Ishikawa (cell line): Measurements from ENCODE around the gene KRT77.
A peak's percentile ranks its signal among the peaks of the same experiment; 100 is the strongest.

Source experiments
- CEBPB ChIP-seq: IDR thresholded peaks from 2 replicates; pipeline ENCODE4 v1.6.1; 2012
- CREB1 ChIP-seq: IDR thresholded peaks from 2 replicates; pipeline ENCODE4 v1.6.1; 2012; ENCODE audit warnings: low read depth
- EGR1 ChIP-seq: IDR thresholded peaks from 2 replicates; pipeline ENCODE4 v1.6.1; 2012
- EP300 ChIP-seq: IDR thresholded peaks from 2 replicates; pipeline ENCODE4 v1.6.1; 2012; ENCODE audit warnings: borderline replicate concordance
- RAD21 ChIP-seq: IDR thresholded peaks from 2 replicates; pipeline ENCODE4 v1.6.1; 2012; ENCODE audit warnings: low read depth
- TAF1 ChIP-seq: IDR thresholded peaks from 2 replicates; pipeline ENCODE4 v1.6.1; 2012; ENCODE audit warnings: low read depth, mild to moderate bottlenecking
- YY1 ChIP-seq: IDR thresholded peaks from 2 replicates; pipeline ENCODE4 v1.6.1; 2012; ENCODE audit warnings: low read depth
- TF ChIP-seq, protein P1 (sequence below): IDR thresholded peaks from 2 replicates; pipeline ENCODE4 v1.6.1; 2012
- TF ChIP-seq, protein P2 (sequence below): IDR thresholded peaks from 2 replicates; pipeline ENCODE4 v1.6.1; 2012; ENCODE audit warnings: low read depth, mild to moderate bottlenecking
- TF ChIP-seq, protein P3 (sequence below): IDR thresholded peaks from 2 replicates; pipeline ENCODE4 v1.6.1; 2012

DNA sequence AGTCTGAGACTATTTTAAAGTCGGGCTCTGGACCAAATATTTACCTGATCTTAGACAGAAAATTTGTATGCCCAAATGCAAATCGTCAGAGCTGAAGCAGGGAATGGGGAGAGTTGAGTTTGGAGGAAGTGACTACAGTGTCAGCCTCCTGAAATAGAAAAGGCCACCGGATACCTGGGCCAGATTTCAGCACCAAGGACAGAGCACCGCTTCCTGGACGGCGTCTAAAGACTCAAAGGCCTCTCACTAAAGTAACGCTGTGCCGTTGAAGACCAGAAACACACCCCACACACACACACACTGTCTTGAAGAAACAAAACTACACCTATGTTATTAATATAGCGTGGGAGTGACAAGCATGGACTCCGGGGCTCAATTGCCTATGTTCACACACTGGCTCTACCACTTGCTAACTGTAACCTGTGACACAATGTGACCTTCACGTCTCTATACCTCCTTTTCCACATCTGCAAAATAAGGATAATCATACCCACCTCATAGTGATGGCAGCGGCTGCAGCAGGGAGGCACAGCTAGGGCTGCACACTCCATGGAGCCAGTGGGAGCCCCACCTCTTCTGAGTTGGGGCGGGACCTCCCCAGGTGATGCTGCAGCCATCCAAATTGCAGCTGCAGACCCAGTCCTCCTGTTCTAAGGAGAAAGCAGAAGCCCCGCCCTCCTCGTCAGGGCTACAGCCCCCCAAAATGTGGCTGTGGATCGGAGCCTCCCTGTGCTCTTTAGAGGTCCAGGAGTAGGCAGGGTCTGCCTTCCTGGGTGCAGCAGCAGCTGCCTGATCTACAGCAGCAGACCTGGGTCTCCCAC, 38.3 kb upstream of the KRT77 start:
- TF ChIP-seq, protein P1, sequence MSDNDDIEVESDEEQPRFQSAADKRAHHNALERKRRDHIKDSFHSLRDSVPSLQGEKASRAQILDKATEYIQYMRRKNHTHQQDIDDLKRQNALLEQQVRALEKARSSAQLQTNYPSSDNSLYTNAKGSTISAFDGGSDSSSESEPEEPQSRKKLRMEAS = no peak
- TF ChIP-seq EP300 (no peak), RAD21 (peak; percentile 22; the same call in 1 of the 2 replicates), EGR1 (no peak), YY1 (no peak), CEBPB (no peak), TAF1 (no peak), CREB1 (no peak)
- TF ChIP-seq, protein P2, sequence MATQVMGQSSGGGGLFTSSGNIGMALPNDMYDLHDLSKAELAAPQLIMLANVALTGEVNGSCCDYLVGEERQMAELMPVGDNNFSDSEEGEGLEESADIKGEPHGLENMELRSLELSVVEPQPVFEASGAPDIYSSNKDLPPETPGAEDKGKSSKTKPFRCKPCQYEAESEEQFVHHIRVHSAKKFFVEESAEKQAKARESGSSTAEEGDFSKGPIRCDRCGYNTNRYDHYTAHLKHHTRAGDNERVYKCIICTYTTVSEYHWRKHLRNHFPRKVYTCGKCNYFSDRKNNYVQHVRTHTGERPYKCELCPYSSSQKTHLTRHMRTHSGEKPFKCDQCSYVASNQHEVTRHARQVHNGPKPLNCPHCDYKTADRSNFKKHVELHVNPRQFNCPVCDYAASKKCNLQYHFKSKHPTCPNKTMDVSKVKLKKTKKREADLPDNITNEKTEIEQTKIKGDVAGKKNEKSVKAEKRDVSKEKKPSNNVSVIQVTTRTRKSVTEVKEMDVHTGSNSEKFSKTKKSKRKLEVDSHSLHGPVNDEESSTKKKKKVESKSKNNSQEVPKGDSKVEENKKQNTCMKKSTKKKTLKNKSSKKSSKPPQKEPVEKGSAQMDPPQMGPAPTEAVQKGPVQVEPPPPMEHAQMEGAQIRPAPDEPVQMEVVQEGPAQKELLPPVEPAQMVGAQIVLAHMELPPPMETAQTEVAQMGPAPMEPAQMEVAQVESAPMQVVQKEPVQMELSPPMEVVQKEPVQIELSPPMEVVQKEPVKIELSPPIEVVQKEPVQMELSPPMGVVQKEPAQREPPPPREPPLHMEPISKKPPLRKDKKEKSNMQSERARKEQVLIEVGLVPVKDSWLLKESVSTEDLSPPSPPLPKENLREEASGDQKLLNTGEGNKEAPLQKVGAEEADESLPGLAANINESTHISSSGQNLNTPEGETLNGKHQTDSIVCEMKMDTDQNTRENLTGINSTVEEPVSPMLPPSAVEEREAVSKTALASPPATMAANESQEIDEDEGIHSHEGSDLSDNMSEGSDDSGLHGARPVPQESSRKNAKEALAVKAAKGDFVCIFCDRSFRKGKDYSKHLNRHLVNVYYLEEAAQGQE = peak; percentile 99
- TF ChIP-seq, protein P3, sequence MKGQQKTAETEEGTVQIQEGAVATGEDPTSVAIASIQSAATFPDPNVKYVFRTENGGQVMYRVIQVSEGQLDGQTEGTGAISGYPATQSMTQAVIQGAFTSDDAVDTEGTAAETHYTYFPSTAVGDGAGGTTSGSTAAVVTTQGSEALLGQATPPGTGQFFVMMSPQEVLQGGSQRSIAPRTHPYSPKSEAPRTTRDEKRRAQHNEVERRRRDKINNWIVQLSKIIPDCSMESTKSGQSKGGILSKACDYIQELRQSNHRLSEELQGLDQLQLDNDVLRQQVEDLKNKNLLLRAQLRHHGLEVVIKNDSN = no peak
